ENCODE results near the gene BCDIN3D. TPM values are rescaled to one million over a fixed set of nuclear protein-coding genes. Genes with fewer than 3 reads are reported as not detected.
A peak's percentile ranks its signal among the peaks of the same experiment; 100 is the strongest.
"Not testable (repeated sequence)": the region's sequence is repeated elsewhere in the genome, so short reads cannot be mapped to it uniquely, and the experiment has no call there.

Gene BCDIN3D
- total and polyA plus RNA-seq, 2 donors: 4.4 to 5.8 TPM

- Histone ChIP-seq H3K4me1 (ENCODE audit: insufficient read depth) (no peaks in the 10 kb centered on the region), H3K27ac (ENCODE audit: low read depth) (no peak overlapping the region), H3K36me3 (ENCODE audit: insufficient read depth) (no peaks in the 10 kb centered on the region), H3K4me3 (ENCODE audit: low read depth, low read length) (no peak overlapping the region)
- WGBS: 71% methylated on average over 17 of the region's 17 CpGs
- no peak for DNase-seq (ENCODE audit: extremely low spot score)
These were observed 21.3 kb upstream of the BCDIN3D start for GRCh38 chr12:49863946-49864797.

DNA sequence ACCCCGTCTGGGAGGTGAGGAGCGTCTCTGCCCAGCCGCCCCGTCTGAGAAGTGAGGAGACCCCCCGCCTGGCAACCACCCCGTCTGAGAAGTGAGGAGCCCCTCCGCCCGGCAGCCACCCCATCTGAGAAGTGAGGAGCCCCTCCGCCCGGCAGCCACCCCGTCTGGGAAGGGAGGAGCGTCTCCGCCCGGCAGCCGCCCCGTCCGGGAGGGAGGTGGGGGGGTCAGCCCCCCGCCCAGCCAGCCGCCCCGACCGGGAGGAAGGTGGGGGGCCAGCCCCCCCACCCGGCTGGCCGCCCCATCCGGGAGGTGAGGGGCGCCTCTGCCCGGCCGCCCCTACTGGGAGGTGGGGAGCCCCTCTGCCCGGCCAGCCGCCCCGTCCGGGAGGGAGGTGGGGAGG lies 18.0 kb upstream of the BCDIN3D start:
- H3K4me1 ChIP-seq (ENCODE audit: insufficient read depth); H3K27ac ChIP-seq (ENCODE audit: low read depth); H3K36me3 ChIP-seq (ENCODE audit: insufficient read depth); DNase-seq (ENCODE audit: extremely low spot score); H3K4me3 ChIP-seq (ENCODE audit: low read depth, low read length): not testable (repeated sequence)
- WGBS: 90% methylated on average over 30 of the region's 31 CpGs

GRCh38 chr12:49855890-49856289 lies 13.0 kb upstream of the BCDIN3D start:
- H3K27ac ChIP-seq (ENCODE audit: low read depth); H3K4me3 ChIP-seq (ENCODE audit: low read depth, low read length); H3K36me3 ChIP-seq (ENCODE audit: insufficient read depth); DNase-seq (ENCODE audit: extremely low spot score); H3K4me1 ChIP-seq (ENCODE audit: insufficient read depth): not testable (repeated sequence)
- 90% methylated on average over 4 of the region's 4 CpGs for WGBS

DNA sequence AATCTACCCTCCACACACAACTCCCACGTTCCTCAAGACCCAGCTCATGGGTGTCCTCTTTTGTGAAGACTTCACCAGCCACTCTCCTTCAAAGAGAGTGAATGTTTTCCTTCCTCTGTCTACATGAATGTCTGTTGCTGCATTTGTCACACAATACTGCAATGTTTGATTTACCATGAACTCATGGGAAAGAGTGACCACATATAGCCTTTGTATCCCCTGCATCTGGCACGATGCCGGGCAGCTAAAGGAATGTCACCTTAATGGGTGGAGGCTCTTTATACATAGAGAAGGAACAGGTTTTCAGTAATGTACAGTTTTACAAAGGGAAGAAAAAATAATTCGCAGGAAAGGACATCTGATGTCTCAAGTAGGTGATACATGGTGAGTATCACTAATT lies 12.1 kb upstream of the BCDIN3D start:
- Histone ChIP-seq H3K4me3 (ENCODE audit: low read depth, low read length) (no peak overlapping the region), H3K27ac (ENCODE audit: low read depth) (no peak overlapping the region), H3K4me1 (ENCODE audit: insufficient read depth) (no peaks in the 10 kb centered on the region), H3K36me3 (ENCODE audit: insufficient read depth) (no peaks in the 10 kb centered on the region)
- 82% methylated on average over 4 of the region's 4 CpGs for WGBS
- DNase-seq (ENCODE audit: extremely low spot score): no peak

- no peak for DNase-seq (ENCODE audit: extremely low spot score)
- no peak overlapping the region for H3K4me3 ChIP-seq (ENCODE audit: low read depth, low read length)
- H3K36me3 ChIP-seq (ENCODE audit: insufficient read depth): no peaks in the 10 kb centered on the region
- no peaks in the 10 kb centered on the region for H3K4me1 ChIP-seq (ENCODE audit: insufficient read depth)
- 63% methylated on average over 2 of the region's 2 CpGs for WGBS
- H3K27ac ChIP-seq (ENCODE audit: low read depth): no peak overlapping the region
These were observed 10.8 kb upstream of the BCDIN3D start for GRCh38 chr12:49853671-49854070.

GRCh38 chr12:49847161-49847560 lies 4.3 kb upstream of the BCDIN3D start:
- DNase-seq (ENCODE audit: extremely low spot score): no peak
- 63% methylated on average over 2 of the region's 2 CpGs for WGBS
- Histone ChIP-seq H3K27ac (ENCODE audit: low read depth) (no peak overlapping the region), H3K4me1 (ENCODE audit: insufficient read depth) (no peaks in the 10 kb centered on the region), H3K4me3 (ENCODE audit: low read depth, low read length) (no peak overlapping the region), H3K36me3 (ENCODE audit: insufficient read depth) (no peaks in the 10 kb centered on the region)

- Histone ChIP-seq H3K4me1 (ENCODE audit: insufficient read depth) (no peaks in the 10 kb centered on the region), H3K4me3 (ENCODE audit: low read depth, low read length) (no peak overlapping the region), H3K27ac (ENCODE audit: low read depth) (no peak overlapping the region), H3K36me3 (ENCODE audit: insufficient read depth) (no peaks in the 10 kb centered on the region)
- WGBS: 86% methylated on average over 2 of the region's 2 CpGs
- DNase-seq (ENCODE audit: extremely low spot score): no peak
These were observed 3.1 kb upstream of the BCDIN3D start for GRCh38 chr12:49846032-49846431.

GRCh38 chr12:49843876-49844437 lies 1.1 kb upstream of the BCDIN3D start:
- no peak overlapping the region for H3K27ac ChIP-seq (ENCODE audit: low read depth)
- no peak for DNase-seq (ENCODE audit: extremely low spot score)
- no peaks in the 10 kb centered on the region for H3K4me1 ChIP-seq (ENCODE audit: insufficient read depth)
- no peaks in the 10 kb centered on the region for H3K36me3 ChIP-seq (ENCODE audit: insufficient read depth)
- no peak overlapping the region for H3K4me3 ChIP-seq (ENCODE audit: low read depth, low read length)
- WGBS: 92% methylated on average over 4 of the region's 4 CpGs

GRCh38 chr12:49843411-49843810 lies 505 bp upstream of the BCDIN3D start:
- Histone ChIP-seq H3K27ac (ENCODE audit: low read depth) (no peak overlapping the region), H3K4me3 (ENCODE audit: low read depth, low read length) (peak overlapping the region; percentile 43), H3K36me3 (ENCODE audit: insufficient read depth) (no peaks in the 10 kb centered on the region), H3K4me1 (ENCODE audit: insufficient read depth) (no peaks in the 10 kb centered on the region)
- WGBS: 84% methylated on average over 7 of the region's 7 CpGs
- DNase-seq (ENCODE audit: extremely low spot score): no peak

GRCh38 chr12:49838973-49839633 lies 3.8 kb downstream of the BCDIN3D start:
- H3K4me3 ChIP-seq (ENCODE audit: low read depth, low read length): no peak overlapping the region
- H3K27ac ChIP-seq (ENCODE audit: low read depth): no peak overlapping the region
- WGBS: 71% methylated on average over 3 of the region's 3 CpGs
- H3K36me3 ChIP-seq (ENCODE audit: insufficient read depth): no peaks in the 10 kb centered on the region
- no peaks in the 10 kb centered on the region for H3K4me1 ChIP-seq (ENCODE audit: insufficient read depth)
- DNase-seq (ENCODE audit: extremely low spot score): no peak

DNA sequence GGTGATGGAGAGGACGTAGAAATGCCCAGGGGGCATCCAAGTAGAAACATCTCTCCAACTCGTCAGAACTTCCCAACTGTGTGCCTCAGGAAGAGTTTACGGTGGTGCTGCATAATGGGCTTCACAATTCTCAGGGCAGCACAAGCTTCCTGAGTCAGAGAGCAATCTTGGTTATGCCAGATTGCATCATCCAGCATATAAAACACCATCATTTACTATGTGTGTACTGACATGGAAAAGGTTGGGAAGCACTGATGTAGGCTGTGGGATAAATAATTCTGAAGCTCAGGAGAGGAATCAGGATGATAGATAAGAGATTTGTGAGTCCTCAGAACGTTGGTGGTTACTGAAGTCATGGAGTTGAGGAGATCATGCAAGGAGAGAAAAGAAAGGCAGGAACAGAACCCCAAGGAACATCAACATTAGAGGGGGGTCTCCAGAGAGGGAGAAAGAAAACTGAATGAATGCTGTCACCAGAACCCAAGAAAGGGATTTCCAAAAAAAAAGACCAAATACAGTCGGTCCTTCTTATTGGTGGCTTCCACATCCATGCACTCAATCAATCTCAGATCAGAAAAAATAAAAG lies 10.0 kb downstream of the BCDIN3D start:
- Histone ChIP-seq H3K36me3 (ENCODE audit: insufficient read depth) (no peaks in the 10 kb centered on the region), H3K27ac (ENCODE audit: low read depth) (no peak overlapping the region), H3K4me1 (ENCODE audit: insufficient read depth) (no peaks in the 10 kb centered on the region), H3K4me3 (ENCODE audit: low read depth, low read length) (no peak overlapping the region)
- WGBS: 65% methylated on average over 5 of the region's 5 CpGs
- no peak for DNase-seq (ENCODE audit: extremely low spot score)

DNA sequence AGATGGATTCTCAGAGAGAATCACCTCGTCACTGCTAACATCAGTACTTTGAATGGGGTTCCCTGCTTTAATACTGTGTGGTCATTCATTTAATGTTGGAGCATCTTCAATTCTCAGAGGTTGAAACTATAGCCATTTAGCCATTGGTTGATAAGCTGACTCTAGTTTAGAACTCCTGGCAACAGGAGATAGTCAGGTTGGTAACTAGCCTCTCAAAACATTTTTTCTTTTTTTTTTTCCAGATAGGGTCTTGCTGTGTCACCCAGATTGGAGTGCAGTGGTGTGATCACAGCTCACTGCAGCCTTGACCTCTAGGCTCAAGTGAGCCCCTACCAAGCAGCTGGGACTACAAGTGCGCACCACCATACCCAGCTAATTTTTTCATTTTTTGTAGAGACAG lies 11.2 kb downstream of the BCDIN3D start:
- H3K27ac ChIP-seq (ENCODE audit: low read depth): no peak overlapping the region
- H3K4me1 ChIP-seq (ENCODE audit: insufficient read depth): no peaks in the 10 kb centered on the region
- WGBS: 94% methylated on average over 2 of the region's 2 CpGs
- no peak for DNase-seq (ENCODE audit: extremely low spot score)
- no peaks in the 10 kb centered on the region for H3K36me3 ChIP-seq (ENCODE audit: insufficient read depth)
- no peak overlapping the region for H3K4me3 ChIP-seq (ENCODE audit: low read depth, low read length)

GRCh38 chr12:49828133-49829091 lies 14.5 kb downstream of the BCDIN3D start, which contains the start of gene NCKAP5L:
TSS of gene NCKAP5L (minus strand) at chr12:49828413. CDS start at chr12:49804044, 24,369 bp downstream.
- H3K4me1 ChIP-seq (ENCODE audit: insufficient read depth): no peaks in the 10 kb centered on the region
- H3K4me3 ChIP-seq (ENCODE audit: low read depth, low read length): peak within 1 kb of the TSS; percentile 93
- under 1% methylated on average over 61 of the region's 61 CpGs for WGBS
- peak; percentile 92 for DNase-seq (ENCODE audit: extremely low spot score)
- peak within 1 kb of the TSS; percentile 64 for H3K27ac ChIP-seq (ENCODE audit: low read depth)
- H3K36me3 ChIP-seq (ENCODE audit: insufficient read depth): no peaks in the 10 kb centered on the region
